ENCODE results near the gene AGTR1.

The AGTR1 gene

DNA sequence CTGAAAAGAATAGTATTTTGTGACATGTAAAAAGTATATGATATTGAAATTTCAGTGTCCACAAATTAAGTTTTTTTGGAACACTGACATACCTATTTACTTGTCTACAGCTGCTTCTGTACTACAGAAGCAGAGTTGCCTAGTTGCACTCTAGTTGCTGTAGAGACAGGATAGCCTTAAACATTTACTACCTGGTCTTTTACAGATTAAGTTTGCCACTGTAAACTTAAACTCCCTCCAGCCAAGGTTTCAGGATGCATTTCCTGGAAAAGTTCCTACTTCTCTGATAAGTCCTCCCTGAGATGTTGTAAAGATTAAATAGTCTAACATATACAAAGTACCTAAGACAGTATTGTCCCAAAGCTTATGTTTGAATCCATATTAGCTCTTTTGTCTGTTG lies 17.4 kb upstream of the AGTR1 start:
- TF ChIP-seq, protein P1, sequence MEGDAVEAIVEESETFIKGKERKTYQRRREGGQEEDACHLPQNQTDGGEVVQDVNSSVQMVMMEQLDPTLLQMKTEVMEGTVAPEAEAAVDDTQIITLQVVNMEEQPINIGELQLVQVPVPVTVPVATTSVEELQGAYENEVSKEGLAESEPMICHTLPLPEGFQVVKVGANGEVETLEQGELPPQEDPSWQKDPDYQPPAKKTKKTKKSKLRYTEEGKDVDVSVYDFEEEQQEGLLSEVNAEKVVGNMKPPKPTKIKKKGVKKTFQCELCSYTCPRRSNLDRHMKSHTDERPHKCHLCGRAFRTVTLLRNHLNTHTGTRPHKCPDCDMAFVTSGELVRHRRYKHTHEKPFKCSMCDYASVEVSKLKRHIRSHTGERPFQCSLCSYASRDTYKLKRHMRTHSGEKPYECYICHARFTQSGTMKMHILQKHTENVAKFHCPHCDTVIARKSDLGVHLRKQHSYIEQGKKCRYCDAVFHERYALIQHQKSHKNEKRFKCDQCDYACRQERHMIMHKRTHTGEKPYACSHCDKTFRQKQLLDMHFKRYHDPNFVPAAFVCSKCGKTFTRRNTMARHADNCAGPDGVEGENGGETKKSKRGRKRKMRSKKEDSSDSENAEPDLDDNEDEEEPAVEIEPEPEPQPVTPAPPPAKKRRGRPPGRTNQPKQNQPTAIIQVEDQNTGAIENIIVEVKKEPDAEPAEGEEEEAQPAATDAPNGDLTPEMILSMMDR (IDR thresholded peaks at IDR 0.05; ENCODE audit: insufficient read depth, low read depth, low read length, missing control alignments): no peak
- no peak for DNase-seq (ENCODE audit: low read depth)
- no peak overlapping the region for H3K4me3 ChIP-seq (ENCODE audit: low read depth, low read length)

GRCh38 chr3:148681080-148681479 lies 16.6 kb upstream of the AGTR1 start:
- no peak for DNase-seq (ENCODE audit: low read depth)
- TF ChIP-seq, protein P1 (IDR thresholded peaks at IDR 0.05; ENCODE audit: insufficient read depth, low read depth, low read length, missing control alignments): no peak
- H3K4me3 ChIP-seq (ENCODE audit: low read depth, low read length): no peak overlapping the region

- H3K4me3 ChIP-seq (ENCODE audit: low read depth, low read length): no peak overlapping the region
- no peak for DNase-seq (ENCODE audit: low read depth)
- TF ChIP-seq, protein P1 (IDR thresholded peaks at IDR 0.05; ENCODE audit: insufficient read depth, low read depth, low read length, missing control alignments): no peak
These were observed 14.7 kb upstream of the AGTR1 start for GRCh38 chr3:148682997-148683396.

DNA sequence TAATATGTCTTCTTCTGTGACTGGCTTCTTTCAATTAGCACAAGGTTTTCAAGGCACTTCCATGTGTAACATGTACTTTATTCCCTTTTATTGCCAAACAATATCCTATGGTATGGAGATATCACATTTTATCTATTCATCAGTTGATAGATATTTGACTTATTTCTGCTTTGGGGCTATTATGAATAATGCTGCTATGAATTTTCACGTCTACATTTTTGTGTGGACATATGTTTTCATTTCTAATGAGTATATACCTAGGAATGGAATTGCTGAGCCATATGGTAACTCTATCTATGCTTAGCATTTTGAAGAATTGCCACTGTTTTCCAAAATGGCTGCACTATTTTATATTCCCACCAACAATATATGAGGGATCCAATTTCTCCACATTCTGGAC lies 3.6 kb upstream of the AGTR1 start:
- DNase-seq (ENCODE audit: low read depth): no peak
- TF ChIP-seq, protein P1 (IDR thresholded peaks at IDR 0.05; ENCODE audit: insufficient read depth, low read depth, low read length, missing control alignments): no peak
- no peak overlapping the region for H3K4me3 ChIP-seq (ENCODE audit: low read depth, low read length)

DNA sequence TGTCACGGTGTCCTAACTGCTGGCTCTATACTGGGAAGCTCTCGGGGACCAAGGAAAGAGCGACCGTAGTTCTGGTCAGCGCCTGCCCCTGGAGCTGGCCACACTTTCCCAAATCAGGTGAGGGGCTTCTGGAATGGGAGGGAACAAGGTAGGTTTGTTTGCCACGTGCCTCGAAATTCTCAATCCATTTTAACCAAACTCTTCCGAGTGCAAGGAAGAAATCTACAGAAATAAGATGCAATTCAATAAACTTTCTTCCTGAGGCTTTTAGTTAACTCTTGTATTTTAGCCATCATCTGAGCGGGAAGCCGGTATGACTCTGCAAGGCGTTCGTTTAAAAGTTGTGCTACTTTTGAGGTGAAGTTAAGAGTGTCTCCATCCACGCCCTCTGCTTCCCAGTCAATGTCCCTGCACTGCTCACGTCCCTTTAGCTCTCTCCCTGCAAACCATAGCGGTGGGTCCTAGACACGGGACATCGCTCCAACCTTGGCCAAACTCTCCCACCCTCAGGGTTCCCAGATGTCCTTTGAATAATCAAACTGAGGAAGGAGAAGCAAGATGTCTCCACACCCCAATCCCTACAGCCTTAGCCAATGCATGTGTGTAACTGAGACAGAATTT lies 597 bp downstream of the AGTR1 start:
- no peak for DNase-seq (ENCODE audit: low read depth)
- no peak overlapping the region for H3K4me3 ChIP-seq (ENCODE audit: low read depth, low read length)
- TF ChIP-seq, protein P1 (IDR thresholded peaks at IDR 0.05; ENCODE audit: insufficient read depth, low read depth, low read length, missing control alignments): no peak

DNA sequence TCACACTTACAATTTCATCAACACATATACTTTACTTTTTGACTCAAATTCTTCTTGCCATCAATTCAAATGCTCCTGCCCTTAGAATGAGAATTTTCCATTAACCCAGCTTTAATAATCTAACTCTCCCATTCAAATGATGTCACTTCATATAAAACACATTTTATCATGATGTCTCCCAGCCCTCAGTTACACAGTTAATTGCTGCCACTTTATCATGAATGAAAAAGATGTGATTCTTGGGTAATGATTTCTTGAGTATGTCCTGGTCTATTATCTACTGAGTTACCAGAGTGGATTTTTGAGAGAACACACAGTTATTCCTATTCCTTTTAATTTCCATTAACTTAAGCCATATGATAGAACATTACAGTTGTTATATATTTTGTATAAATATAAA lies 7.6 kb downstream of the AGTR1 start:
- no peak overlapping the region for H3K4me3 ChIP-seq (ENCODE audit: low read depth, low read length)
- DNase-seq (ENCODE audit: low read depth): no peak
- TF ChIP-seq, protein P1 (IDR thresholded peaks at IDR 0.05; ENCODE audit: insufficient read depth, low read depth, low read length, missing control alignments): no peak
